Activated CD8-positive, alpha-beta memory T cell treated with anti-CD3 and anti-CD28 coated beads for 48 hours (primary cell): Measurements from ENCODE around the gene TIFAB.

Experiments used
- DNase-seq, 3 experiments: peaks; one replicate each; pipeline ENCODE4 v3.0.0-alpha.2; 2020; ENCODE audit warnings: low read depth in 2 of 3, low spot score in 2 of 3

The TIFAB gene

GRCh38 chr5:135444360-135444759 is 7.8 kb downstream of the TIFAB start:
- no peak for DNase-seq

DNA sequence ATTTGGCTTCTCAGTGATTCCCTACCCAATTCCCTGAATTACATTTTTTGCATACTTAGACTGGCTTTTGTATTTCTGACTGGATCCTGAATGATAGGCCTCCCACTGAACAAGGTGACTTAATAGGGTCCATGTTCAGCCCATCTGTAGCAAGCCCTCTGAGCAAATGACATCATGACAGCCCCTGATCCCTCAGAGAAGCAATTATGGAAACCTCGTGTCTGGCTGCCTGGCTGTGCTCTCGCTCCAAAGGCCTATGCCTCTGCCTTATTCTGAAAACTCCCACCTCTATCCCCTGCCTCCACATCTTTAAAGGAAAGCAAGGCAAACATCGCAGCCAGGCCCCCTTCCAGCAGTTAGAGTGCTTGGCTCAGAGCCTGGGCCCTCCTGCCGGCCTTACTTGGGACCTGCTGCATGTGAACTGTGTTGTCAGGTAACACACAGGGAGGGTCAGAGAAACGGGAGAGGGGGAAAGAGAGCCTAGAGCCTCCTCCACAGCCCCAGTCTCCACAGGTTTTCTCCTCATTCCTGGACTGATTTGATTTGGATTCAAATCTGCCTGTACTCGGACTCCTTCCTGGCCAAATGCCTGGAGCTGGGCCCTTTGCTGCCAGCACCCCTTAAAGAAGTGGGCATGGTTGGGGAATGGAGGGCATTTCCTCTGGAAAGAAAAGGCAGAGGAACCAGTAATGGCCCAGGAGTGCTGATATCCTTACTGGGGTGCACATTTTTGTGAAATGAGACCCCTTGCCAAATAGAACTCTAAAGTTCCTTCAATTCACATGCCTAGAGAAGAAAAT is 8.8 kb downstream of the TIFAB start:
- DNase-seq, result no peak

GRCh38 chr5:135442431-135443160 is 9.6 kb downstream of the TIFAB start:
- DNase-seq, result no peak

DNA sequence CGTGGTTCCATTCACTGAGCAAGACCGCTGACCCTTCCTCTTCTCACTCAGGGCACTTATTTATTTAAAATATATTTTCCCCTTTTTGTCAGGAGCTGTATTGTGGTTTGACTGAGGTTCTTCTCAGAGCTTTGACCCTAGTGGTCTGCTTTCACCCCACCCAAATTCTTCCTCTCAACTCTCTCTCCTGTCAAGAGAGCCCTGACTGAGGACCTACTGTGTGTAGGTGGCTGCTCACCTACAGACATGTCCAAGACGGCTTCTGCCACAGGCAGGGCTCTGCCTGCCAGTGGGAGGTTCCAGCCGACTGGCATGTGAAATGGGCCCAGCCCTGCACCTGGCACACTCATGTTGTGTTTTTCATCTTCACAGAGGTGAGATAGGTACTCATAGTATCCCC is 10.2 kb downstream of the TIFAB start:
- DNase-seq, result no peak

DNA sequence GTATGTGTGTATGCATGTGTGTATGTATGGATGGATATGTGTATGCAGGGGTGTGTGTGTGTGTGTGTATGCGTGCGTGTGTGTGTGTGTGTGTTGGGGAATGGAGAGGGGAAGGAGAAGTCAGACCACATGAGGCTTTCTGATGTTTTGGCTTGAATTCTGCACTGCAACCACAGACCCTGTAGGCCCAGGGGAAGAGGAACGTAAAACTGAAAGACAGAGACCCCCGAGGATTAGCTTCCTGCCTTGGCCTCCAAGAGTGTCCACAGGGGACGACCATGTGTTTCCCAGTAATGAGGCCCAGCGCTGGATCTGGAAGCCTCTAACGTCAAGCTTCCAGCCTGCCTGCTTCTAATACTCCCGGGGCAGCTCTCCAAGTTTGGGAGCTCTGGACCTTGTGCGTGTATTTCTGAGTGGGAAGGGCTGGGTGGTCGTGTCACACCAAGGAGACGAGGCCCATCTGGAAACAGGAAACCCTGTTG is 10.8 kb downstream of the TIFAB start:
- DNase-seq, result no peak

DNA sequence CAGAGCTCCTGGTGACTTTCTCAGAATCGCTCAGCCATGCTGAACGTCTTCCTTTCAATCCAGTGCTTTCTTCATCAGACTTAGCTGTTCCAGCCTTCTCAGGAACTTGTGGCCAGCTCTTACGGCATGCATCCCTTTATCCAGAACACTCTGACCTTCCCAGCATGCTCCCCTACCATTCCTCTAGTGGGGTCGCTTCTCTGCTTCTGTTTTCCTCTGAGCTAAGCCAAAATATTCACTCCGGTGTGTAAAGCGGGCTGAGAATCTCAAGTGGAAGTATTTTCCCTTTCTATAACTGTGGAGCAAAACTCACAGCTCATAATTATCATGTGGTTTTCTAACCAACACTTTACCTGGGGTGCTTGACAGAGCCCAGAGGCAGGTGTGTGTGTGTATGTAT is 11.2 kb downstream of the TIFAB start:
- no peak for DNase-seq

- no peak for DNase-seq
Observed at GRCh38 chr5:135439231-135440205, 12.6 kb downstream of the TIFAB start.

GRCh38 chr5:135438636-135439221 is 13.4 kb downstream of the TIFAB start:
- no peak for DNase-seq

DNA sequence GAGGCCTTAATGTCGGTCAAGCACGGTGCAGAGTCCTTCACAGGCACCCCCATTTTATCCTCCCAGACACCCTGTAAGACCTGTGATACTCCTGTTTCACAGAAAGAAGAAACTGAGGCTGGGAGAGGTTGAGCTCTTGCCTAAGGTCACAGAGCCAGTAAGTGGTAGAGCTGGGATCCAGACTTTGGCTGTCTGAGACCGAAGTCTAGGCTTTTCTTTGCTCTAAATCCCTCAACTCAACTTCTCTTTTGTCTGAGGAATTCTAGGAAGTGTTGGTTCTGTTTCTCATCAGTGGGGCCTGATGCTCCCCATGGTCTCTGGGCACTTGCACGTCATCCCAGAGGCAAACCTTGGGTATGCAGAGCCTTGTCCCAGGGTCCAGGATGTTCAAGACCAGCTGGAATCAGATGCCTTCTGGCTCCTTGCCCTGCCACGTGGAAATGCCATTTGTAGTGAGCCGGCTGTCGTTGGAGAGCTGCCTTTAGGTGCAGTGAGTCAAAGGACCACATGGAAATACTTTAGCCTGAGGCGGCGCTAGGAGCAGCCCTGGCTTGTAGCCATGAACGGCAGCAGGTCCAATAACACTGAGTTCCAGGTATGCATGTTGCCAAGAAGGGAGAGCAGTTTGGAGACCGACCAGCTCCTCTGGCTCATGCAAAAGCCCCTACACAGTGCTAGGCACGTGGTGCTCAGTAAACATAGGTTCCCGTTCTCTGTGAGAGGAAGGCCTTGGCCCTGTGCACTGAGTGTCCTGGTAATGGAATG is 14.2 kb downstream of the TIFAB start:
- no peak for DNase-seq

DNA sequence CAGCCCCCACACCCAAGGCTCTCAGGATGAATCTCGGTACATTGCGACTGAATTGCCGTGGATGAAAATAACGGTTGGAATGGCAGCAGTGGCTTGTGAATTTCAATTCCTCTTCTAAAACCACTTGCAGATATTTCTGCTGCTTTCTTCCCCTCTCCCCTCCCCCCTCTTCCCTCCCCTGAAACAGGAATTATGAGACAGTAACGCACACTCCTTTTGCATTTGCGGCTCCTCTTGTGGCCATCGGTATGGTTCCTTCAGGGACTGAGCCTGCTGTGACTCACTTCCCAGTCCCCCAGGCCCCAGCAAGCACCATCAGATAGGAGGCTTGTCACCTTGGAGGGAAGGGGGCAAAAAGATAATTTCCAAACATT is 14.7 kb downstream of the TIFAB start:
- no peak for DNase-seq

DNA sequence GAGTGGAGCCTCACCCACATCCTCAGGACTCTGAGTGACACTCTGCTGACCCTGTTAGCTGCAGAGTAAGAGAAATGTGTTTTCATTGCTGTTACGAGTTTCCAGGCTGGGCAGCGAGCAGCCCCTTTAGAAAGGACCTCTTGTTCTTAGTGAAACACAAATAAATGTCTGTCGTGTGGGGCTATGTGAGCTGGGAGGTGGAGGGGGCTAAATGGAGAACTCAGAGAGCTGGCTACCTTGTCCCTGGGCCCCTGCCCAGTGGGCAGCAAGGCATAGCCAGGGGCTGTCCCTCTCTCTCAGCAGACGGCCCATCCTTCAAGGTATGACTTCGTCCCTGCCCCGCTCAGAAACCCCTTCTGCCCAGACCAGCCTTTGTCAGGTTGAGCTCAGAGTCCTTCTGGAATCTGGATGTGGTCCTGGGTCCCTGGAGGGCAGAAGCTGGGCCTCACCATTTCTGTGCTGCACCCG is 15.2 kb downstream of the TIFAB start:
- DNase-seq, result no peak

- DNase-seq, result no peak
Observed at GRCh38 chr5:135435467-135436330, 16.5 kb downstream of the TIFAB start.

DNA sequence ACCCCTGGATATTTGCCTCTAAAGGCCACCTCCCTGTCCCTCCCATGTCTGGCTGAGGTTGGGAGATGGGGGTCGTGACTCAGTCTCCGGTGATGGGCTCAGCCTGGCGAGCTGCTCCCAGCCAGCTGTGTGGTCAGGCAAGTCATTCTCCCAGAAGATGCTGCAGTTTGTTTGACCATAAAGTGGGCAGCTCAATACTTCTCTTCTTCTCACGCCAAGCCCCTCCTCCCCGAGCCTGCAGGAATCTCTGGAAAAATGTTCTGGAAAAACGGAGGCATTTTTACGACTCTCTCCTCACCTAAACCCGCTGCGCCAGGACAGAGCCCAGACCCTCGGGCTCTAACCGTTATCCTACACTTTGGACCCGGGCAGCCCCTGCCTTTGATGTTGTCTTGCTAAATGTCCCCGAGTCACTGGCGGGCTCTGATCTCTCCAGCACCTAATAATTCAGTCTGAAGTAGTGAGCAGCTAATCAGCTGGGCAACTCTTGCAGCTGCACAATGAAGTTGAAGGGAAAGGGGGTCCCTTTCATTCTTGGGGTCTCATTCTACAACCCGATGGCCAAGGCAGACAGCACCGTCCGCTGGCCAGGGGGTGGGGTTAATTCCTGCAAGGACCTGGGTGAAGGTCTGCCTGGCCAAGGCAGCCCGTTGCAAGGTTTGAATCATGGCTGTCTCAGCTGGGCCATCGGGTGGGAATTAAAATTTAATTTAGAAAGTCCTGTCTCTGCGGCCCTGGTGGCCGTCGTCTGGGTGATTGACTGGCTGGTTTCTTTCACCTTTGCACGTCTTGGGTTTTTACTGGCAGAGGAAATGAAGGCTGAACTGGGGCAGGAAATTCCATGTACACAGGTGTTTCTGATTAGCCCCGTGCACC is 17.3 kb downstream of the TIFAB start:
- DNase-seq, result no peak

- no peak for DNase-seq
Observed at GRCh38 chr5:135433681-135434426, 18.3 kb downstream of the TIFAB start.

DNA sequence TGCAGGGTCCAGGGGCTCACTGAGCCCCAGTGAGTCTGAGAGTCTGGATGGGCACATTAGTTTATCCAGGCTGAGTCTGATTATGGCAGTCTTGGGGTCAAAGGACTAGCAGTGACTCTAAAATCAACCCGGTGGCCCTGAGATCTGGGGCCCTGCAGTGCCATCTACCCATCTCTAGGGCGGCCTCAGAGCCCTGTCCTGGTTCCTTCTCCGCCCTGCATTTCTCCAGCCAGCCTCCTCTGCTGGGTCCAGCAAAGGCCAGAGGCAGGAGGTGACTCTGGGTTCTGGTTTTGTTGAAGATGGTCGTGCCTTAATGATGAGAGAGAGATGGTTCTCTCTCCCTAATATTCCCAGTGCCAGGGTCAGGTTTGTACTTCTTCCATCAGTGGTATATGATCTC is 20.0 kb downstream of the TIFAB start:
- DNase-seq, result no peak

DNA sequence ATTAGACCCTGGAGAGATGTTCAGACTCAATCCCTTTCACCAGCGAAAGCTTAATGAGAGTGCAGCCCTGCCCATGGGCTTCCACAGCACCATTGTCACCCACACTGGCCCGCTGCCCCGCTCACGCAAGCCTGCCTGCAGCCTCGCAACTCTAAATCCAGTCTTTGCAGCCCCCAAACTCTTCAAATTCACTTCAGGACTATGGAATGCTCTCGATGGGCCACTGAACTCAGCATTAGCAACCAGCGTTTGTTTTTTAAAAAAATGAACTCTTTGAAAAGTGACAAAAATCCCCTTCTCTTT is 22.1 kb downstream of the TIFAB start:
- no peak for DNase-seq

DNA sequence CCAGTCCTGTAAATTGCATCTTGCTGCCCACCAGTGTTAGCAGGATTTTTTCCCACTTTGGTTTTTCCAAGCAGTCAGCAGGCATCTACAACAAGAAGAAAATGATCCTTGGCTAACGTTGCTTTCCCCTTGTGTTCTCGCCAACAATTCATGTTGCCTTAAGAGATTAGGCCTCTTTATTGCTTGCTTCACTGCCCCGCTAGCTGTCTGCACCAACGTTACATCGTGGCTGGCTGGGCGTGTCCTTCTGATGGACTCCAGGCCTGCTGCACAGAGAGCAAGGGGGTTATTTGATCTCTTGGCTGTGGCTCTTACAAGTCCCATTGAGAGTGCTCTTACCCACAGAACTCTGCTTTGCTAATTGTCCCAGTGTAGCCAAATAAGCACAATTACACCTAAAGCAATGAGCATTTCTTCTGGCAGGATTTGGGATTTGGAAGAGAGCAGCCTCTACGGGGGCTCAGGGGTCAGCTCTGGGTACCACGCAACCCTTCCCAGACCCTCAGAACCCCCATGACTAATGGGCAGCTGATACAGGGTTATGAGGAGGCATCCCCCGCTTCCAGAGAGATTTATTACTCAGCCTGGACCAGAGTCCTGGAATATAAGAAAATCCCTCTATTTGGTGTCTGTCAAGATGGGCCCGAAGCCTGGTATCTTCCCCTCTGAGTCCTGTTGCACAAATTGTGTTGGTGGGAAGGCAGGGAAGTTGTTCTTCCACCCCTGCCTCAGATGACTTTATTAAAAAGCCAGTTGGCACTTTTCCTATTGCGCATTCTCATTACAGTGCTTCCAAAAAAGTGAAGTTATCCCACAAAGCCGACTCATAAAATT is 22.6 kb downstream of the TIFAB start:
- no peak for DNase-seq
